Panc1 (cell line): Measurements from ENCODE around the gene PCMTD2. TPM values are rescaled to one million over a fixed set of nuclear protein-coding genes. Genes with fewer than 3 reads are reported as not detected.

ENCODE experiments used
- ATAC-seq: fragments of 200-7000 bp; cut with Tn5 transposase; 2 replicates; pipeline ENCODE4 v1.9.1; 2020; ENCODE audit warnings: mild to moderate bottlenecking, moderate library complexity
- BruUV-seq: library from RNA; stranded (reverse); fragments of 400-500 nt; replicated peaks from 2 replicates; lab custom pipeline; 2021; lab: Mats Ljungman, UMichigan
- CTCF ChIA-PET: fragments of 300-600 bp; sonication (Branson Sonifier 250); formaldehyde crosslinking; loops from one replicate; lab custom pipeline; 2022; ENCODE audit warnings: antibody characterized with exemption; lab: Charles Lee
- POLR2A ChIA-PET: fragments of 300-600 bp; sonication (Branson Sonifier 250); formaldehyde crosslinking; loops from one replicate; lab custom pipeline; 2022; ENCODE audit warnings: antibody characterized with exemption; lab: Charles Lee
- DNase-seq: peaks from one replicate; pipeline ENCODE4 v3.0.0-alpha.2; 2010; ENCODE audit warnings: low read depth, low spot score
- H3K27ac ChIP-seq: 2 replicates; pipeline ENCODE4 v1.5.1; 2011; ENCODE audit warnings: mild to moderate bottlenecking, low read length, inconsistent platforms
- H3K27me3 ChIP-seq: fragments of 200-500 bp; sonication (Bioruptor generic); 2 replicates; pipeline ENCODE4 v1.6.0; 2014; ENCODE audit warnings: low read length, inconsistent platforms; ENCODE audit not compliant: control insufficient read depth, insufficient read depth
- H3K36me3 ChIP-seq: fragments of 200-500 bp; sonication (Bioruptor generic); 2 replicates; pipeline ENCODE4 v1.5.1; 2014; ENCODE audit warnings: inconsistent platforms, mild to moderate bottlenecking, low read length, moderate library complexity; ENCODE audit not compliant: control insufficient read depth, insufficient read depth
- H3K4me1 ChIP-seq: 2 replicates; pipeline ENCODE4 v1.5.1; 2011; ENCODE audit warnings: inconsistent platforms, mild to moderate bottlenecking, low read length, moderate library complexity; ENCODE audit not compliant: control insufficient read depth, insufficient read depth
- H3K4me3 ChIP-seq, 2 experiments: 2 replicates each; pipeline ENCODE4 v1.5.1; 2011 to 2012; ENCODE audit warnings: low read depth in 2 of 2, low read length in 2 of 2, mild to moderate bottlenecking in 2 of 2, inconsistent platforms in 1 of 2, moderate library complexity in 1 of 2
- H3K9me3 ChIP-seq: fragments of 200-500 bp; sonication (Bioruptor generic); 2 replicates; pipeline ENCODE4 v1.5.1; 2014; ENCODE audit warnings: low read depth, mild to moderate bottlenecking, inconsistent platforms, low read length, moderate library complexity; ENCODE audit not compliant: control insufficient read depth, insufficient read depth
- POLR2AphosphoS5 ChIP-seq: IDR thresholded peaks from 2 replicates; pipeline ENCODE4 v1.6.1; 2012; ENCODE audit warnings: mild to moderate bottlenecking, low read depth, low read length, moderate library complexity
- SIN3A ChIP-seq: IDR thresholded peaks from 2 replicates; pipeline ENCODE4 v1.6.1; 2012; ENCODE audit warnings: low read depth, mild to moderate bottlenecking, low read length, moderate library complexity, borderline replicate concordance; ENCODE audit not compliant: insufficient read depth
- TCF7L2 ChIP-seq: IDR thresholded peaks from 2 replicates; pipeline ENCODE4 v1.6.1; 2011; ENCODE audit warnings: mild to moderate bottlenecking, low read depth, low read length, inconsistent platforms
- in situ Hi-C: cut with HindIII; loops from 2 replicates; pipeline ENCODE4 v1.10.0; 2016; ENCODE audit warnings: low sequenced_read_pairs, low pct_unique_long_range_greater_than_20kb
- intact Hi-C: fragments of 100-400 bp; cut with micrococcal nuclease; formaldehyde crosslinking; loops from one replicate; pipeline ENCODE4 v1.10.0; 2022; ENCODE audit not compliant: unreplicated experiment
- total RNA-seq: library from RNA; stranded (reverse); gene quantifications from one replicate; pipeline ENCODE4 v1.2.1, GENCODE V29; 2021; ENCODE audit not compliant: unreplicated experiment
- TF ChIP-seq, protein P1 (sequence below), 2 experiments: IDR thresholded peaks; 2 replicates each; pipeline ENCODE4 v1.6.1; 2011 to 2012; ENCODE audit warnings: low read depth in 2 of 2, control low read depth in 1 of 2, low read length in 1 of 2, mild to moderate bottlenecking in 1 of 2, moderate library complexity in 1 of 2; ENCODE audit not compliant: insufficient read depth in 1 of 2
- TF ChIP-seq, protein P2 (sequence below): fragments of 450-650 bp; IDR thresholded peaks from 2 replicates; pipeline ENCODE4 v1.5.1; 2017; ENCODE audit warnings: mild to moderate bottlenecking

The PCMTD2 gene
- total RNA-seq, 1 experiment from 2014 or later, result 35.0 TPM

DNA sequence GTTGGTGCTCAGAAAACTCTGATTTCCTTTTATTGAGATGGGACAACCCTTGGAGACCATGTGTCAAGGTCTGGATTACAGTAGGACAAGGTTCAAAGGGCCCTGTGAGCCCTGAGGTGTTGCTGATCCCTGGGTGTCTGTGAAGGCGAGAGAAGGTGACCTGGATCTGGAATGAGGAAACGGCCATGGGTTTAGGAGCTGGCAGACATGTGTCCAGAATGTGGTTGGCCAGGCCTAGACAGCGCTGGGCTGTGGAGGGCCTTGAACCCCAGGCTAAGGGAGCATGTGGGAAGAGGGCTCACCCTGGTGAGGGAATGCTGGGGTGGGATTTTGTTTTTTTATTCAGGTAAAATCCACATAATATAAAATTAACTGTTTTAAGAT is 24.9 kb downstream of the PCMTD2 start:
- DNase-seq (no peak), ATAC-seq (no peak)
- CTCF ChIA-PET, result no interaction called here
- in situ Hi-C loops, result no loop called here
- Histone ChIP-seq H3K27me3 (peaks cover 2% of the 10 kb centered on the region; the same call in 1 of the 2 replicates), H3K27ac (no peak overlapping the region), H3K9me3 (no peaks in the 10 kb centered on the region), H3K4me3 (no peak overlapping the region), H3K36me3 (no peaks in the 10 kb centered on the region), H3K4me1 (no peaks in the 10 kb centered on the region)
- TF ChIP-seq, protein P1, sequence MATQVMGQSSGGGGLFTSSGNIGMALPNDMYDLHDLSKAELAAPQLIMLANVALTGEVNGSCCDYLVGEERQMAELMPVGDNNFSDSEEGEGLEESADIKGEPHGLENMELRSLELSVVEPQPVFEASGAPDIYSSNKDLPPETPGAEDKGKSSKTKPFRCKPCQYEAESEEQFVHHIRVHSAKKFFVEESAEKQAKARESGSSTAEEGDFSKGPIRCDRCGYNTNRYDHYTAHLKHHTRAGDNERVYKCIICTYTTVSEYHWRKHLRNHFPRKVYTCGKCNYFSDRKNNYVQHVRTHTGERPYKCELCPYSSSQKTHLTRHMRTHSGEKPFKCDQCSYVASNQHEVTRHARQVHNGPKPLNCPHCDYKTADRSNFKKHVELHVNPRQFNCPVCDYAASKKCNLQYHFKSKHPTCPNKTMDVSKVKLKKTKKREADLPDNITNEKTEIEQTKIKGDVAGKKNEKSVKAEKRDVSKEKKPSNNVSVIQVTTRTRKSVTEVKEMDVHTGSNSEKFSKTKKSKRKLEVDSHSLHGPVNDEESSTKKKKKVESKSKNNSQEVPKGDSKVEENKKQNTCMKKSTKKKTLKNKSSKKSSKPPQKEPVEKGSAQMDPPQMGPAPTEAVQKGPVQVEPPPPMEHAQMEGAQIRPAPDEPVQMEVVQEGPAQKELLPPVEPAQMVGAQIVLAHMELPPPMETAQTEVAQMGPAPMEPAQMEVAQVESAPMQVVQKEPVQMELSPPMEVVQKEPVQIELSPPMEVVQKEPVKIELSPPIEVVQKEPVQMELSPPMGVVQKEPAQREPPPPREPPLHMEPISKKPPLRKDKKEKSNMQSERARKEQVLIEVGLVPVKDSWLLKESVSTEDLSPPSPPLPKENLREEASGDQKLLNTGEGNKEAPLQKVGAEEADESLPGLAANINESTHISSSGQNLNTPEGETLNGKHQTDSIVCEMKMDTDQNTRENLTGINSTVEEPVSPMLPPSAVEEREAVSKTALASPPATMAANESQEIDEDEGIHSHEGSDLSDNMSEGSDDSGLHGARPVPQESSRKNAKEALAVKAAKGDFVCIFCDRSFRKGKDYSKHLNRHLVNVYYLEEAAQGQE (IDR thresholded peaks at IDR 0.05; ENCODE audit: insufficient read depth in 1 of 2, low read depth in 2 of 2, low read length in 1 of 2), result no peak
- TF ChIP-seq POLR2AphosphoS5 (no peak), SIN3A (no peak), TCF7L2 (no peak)
- TF ChIP-seq, protein P2, sequence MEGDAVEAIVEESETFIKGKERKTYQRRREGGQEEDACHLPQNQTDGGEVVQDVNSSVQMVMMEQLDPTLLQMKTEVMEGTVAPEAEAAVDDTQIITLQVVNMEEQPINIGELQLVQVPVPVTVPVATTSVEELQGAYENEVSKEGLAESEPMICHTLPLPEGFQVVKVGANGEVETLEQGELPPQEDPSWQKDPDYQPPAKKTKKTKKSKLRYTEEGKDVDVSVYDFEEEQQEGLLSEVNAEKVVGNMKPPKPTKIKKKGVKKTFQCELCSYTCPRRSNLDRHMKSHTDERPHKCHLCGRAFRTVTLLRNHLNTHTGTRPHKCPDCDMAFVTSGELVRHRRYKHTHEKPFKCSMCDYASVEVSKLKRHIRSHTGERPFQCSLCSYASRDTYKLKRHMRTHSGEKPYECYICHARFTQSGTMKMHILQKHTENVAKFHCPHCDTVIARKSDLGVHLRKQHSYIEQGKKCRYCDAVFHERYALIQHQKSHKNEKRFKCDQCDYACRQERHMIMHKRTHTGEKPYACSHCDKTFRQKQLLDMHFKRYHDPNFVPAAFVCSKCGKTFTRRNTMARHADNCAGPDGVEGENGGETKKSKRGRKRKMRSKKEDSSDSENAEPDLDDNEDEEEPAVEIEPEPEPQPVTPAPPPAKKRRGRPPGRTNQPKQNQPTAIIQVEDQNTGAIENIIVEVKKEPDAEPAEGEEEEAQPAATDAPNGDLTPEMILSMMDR, result no peak
- intact Hi-C loops, result no loop called here
- POLR2A ChIA-PET, result no interaction called here
- no TSS peak for BruUV-seq

DNA sequence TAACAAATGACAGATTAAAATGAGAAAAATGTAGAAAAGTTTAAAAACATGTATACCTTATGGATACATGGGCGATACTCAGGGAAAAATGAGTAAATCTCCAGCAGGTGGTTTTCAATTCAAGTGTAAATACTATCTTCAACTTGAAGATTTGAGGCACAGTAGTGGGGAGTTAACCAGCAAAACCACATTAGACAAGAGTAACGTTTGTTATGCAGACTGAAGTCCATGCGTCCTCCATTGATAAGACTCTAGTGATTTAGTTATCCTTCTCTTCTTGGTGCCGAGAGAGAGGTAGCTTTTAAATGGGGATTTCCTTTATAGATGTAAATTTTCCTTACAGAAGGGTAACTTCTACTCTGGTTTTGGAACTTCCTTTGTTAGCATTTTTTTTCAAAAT is 28.1 kb downstream of the PCMTD2 start:
- DNase-seq, result no peak
- H3K9me3 ChIP-seq, result no peaks in the 10 kb centered on the region
- ATAC-seq, result no peak
- H3K27ac ChIP-seq, result no peak overlapping the region
- intact Hi-C loops (no loop called here), in situ Hi-C loops (no loop called here)
- no peaks in the 10 kb centered on the region for H3K4me1 ChIP-seq
- peaks cover 2% of the 10 kb centered on the region; the same call in 1 of the 2 replicates for H3K27me3 ChIP-seq
- H3K4me3 ChIP-seq, result no peak overlapping the region
- H3K36me3 ChIP-seq, result no peaks in the 10 kb centered on the region
- TF ChIP-seq, protein P1 (IDR thresholded peaks at IDR 0.05; ENCODE audit: insufficient read depth in 1 of 2, low read depth in 2 of 2, low read length in 1 of 2), result no peak
- no peak for TF ChIP-seq POLR2AphosphoS5
- no peak for TF ChIP-seq TCF7L2
- TF ChIP-seq, protein P2, result no peak
- TF ChIP-seq SIN3A, result no peak
- CTCF ChIA-PET, result no interaction called here
- no TSS peak for BruUV-seq
- POLR2A ChIA-PET, result no interaction called here
